SK-N-SH (cell line): ENCODE results near the gene MYDGF. TPM values are rescaled to one million over a fixed set of nuclear protein-coding genes. Genes with fewer than 3 reads are reported as not detected.

Experiments
- CTCF ChIA-PET: fragments of 300-600, 350-600 bp; formaldehyde crosslinking; extraction: SDS; loops from one replicate; lab custom pipeline; 2021; lab: Yijun Ruan, JAX
- POLR2A ChIA-PET: fragments of 350-600 bp; sonication (Branson Sonifier 250); formaldehyde crosslinking; extraction: SDS; loops from one replicate; lab custom pipeline; 2020; ENCODE audit warnings: antibody characterized with exemption, inconsistent platforms; lab: Yijun Ruan, JAX
- DNase-seq: peaks from one replicate; pipeline ENCODE4 v3.0.0; 2012
- H2AFZ ChIP-seq: fragments of 200-600 bp; sonication (generic); 2 replicates; pipeline ENCODE4 v1.8.1; 2016; ENCODE audit warnings: antibody characterized with exemption, mild to moderate bottlenecking, low read depth
- H3F3A ChIP-seq: fragments of 200-600 bp; sonication (generic); replicated peaks from 2 replicates; pipeline ENCODE3; 2016; ENCODE audit warnings: antibody characterized with exemption, mild to moderate bottlenecking; ENCODE audit not compliant: insufficient read depth
- H3K27ac ChIP-seq, 2 experiments: fragments of 200-500 bp in 1 of 2; fragments of 200-600 bp in 1 of 2; sonication (Bioruptor generic) in 1 of 2; sonication (generic), shearing (Covaris generic) in 1 of 2; 2 replicates each; pipeline versions ENCODE4 v1.5.1 to v1.6.1; 2014 to 2016; ENCODE audit warnings: low read depth in 2 of 2, inconsistent platforms in 1 of 2, low read length in 1 of 2, mild to moderate bottlenecking in 1 of 2, mixed read lengths in 1 of 2
- H3K27me3 ChIP-seq: fragments of 200-600 bp; sonication (generic), shearing (Covaris generic); 2 replicates; pipeline ENCODE4 v1.6.1; 2016; ENCODE audit warnings: mixed run types; ENCODE audit not compliant: insufficient read depth
- H3K36me3 ChIP-seq, 2 experiments: fragments of 200-500 bp in 1 of 2; fragments of 200-600 bp in 1 of 2; sonication (Bioruptor generic) in 1 of 2; sonication (generic) in 1 of 2; replicated peaks in 1 of 2; 2 replicates each; pipeline versions ENCODE3 to v1.5.1; 2014 to 2016; ENCODE audit warnings: low read length in 1 of 2, mild to moderate bottlenecking in 1 of 2; ENCODE audit not compliant: insufficient read depth in 2 of 2, control insufficient read depth in 1 of 2
- H3K4me1 ChIP-seq, 2 experiments: fragments of 200-500 bp in 1 of 2; fragments of 200-600 bp in 1 of 2; sonication (Bioruptor generic) in 1 of 2; sonication (generic), shearing (Covaris generic) in 1 of 2; 2 replicates each; pipeline versions ENCODE4 v1.5.1 to v1.6.1; 2014 to 2016; ENCODE audit warnings: low read depth in 1 of 2, low read length in 1 of 2, mixed run types in 1 of 2; ENCODE audit not compliant: insufficient read depth in 2 of 2, control insufficient read depth in 1 of 2
- H3K4me2 ChIP-seq: fragments of 200-600 bp; sonication (generic), shearing (Covaris generic); 2 replicates; pipeline ENCODE4 v1.6.1; 2017; ENCODE audit warnings: mixed run types
- H3K4me3 ChIP-seq, 2 experiments: fragments of 200-500 bp in 1 of 2; fragments of 200-600 bp in 1 of 2; sonication (Bioruptor generic) in 1 of 2; sonication (generic), shearing (Covaris generic) in 1 of 2; 2 replicates each; pipeline versions ENCODE4 v1.5.1 to v1.8.1; 2014 to 2016; ENCODE audit warnings: low read depth in 2 of 2, inconsistent platforms in 1 of 2, low read length in 1 of 2, mild to moderate bottlenecking in 1 of 2, mixed read lengths in 1 of 2, moderate library complexity in 1 of 2
- H3K79me2 ChIP-seq: fragments of 200-600 bp; sonication (generic); 2 replicates; pipeline ENCODE4 v1.8.1; 2017; ENCODE audit warnings: mild to moderate bottlenecking; ENCODE audit not compliant: insufficient read depth
- H3K9ac ChIP-seq: fragments of 200-600 bp; sonication (generic); 2 replicates; pipeline ENCODE4 v1.6.1; 2017; ENCODE audit warnings: mixed run types
- H3K9me2 ChIP-seq: fragments of 200-600 bp; sonication (generic); 2 replicates; pipeline ENCODE4 v1.6.1; 2017; ENCODE audit warnings: mixed run types
- H3K9me3 ChIP-seq: fragments of 200-600 bp; sonication (generic); 2 replicates; pipeline ENCODE4 v1.6.1; 2017; ENCODE audit warnings: mixed run types, mild to moderate bottlenecking, moderate library complexity
- H4K20me1 ChIP-seq: fragments of 200-600 bp; sonication (generic); 2 replicates; pipeline ENCODE4 v1.6.1; 2017; ENCODE audit warnings: mild to moderate bottlenecking, mixed run types; ENCODE audit not compliant: insufficient read depth
- EP300 ChIP-seq, 2 experiments: IDR thresholded peaks; 2 replicates each; pipeline versions ENCODE4 v1.4.0 to v1.6.1; 2012; ENCODE audit warnings: borderline replicate concordance in 1 of 2, low read depth in 1 of 2, low read length in 1 of 2
- FOXJ3 ChIP-seq: sonication (generic); formaldehyde crosslinking; IDR thresholded peaks from 2 replicates; pipeline ENCODE4 v1.5.1; 2020; ENCODE audit warnings: mild to moderate bottlenecking, missing genetic modification reagents
- JUND ChIP-seq: IDR thresholded peaks from 2 replicates; pipeline ENCODE4 v1.4.0; 2012
- RAD21 ChIP-seq: IDR thresholded peaks from 2 replicates; pipeline ENCODE4 v1.6.1; 2012; ENCODE audit warnings: mild to moderate bottlenecking, low read length
- RFX5 ChIP-seq: IDR thresholded peaks from 2 replicates; pipeline ENCODE4 v1.6.1; 2012; ENCODE audit warnings: mild to moderate bottlenecking, improper control_type of control experiment, low read length
- TAF1 ChIP-seq: IDR thresholded peaks from 2 replicates; pipeline ENCODE4 v1.6.1; 2012; ENCODE audit warnings: low read depth, mild to moderate bottlenecking, low read length, moderate library complexity, borderline replicate concordance
- TCF12 ChIP-seq: IDR thresholded peaks from 2 replicates; pipeline ENCODE4 v1.4.0; 2012
- WGBS: methylation state at CpG from one replicate; pipeline ENCODE4 v1.1.6; 2017; ENCODE audit warnings: low lambda C conversion rate; 5-methylcytosine and 5-hydroxymethylcytosine counted together
- polyA plus RNA-seq, 3 experiments: library from polyadenylated mRNA; depleted of rRNA; stranded (reverse); fragments of >200 nt; gene quantifications; 2 replicates each; pipeline ENCODE4 v1.2.3, GENCODE V29; 2012
- TF ChIP-seq, protein P1 (sequence below): fragments of 200-600 bp; sonication (generic); IDR thresholded peaks from 2 replicates; pipeline ENCODE4 v1.6.1; 2017; ENCODE audit warnings: antibody characterized with exemption, mild to moderate bottlenecking, moderate library complexity
- TF ChIP-seq, protein P2 (sequence below): fragments of 150-350 bp; IDR thresholded peaks from 2 replicates; pipeline ENCODE4 v1.6.1; 2016; ENCODE audit warnings: mild to moderate bottlenecking, low read depth, low read length
- TF ChIP-seq, protein P3 (sequence below): IDR thresholded peaks from 2 replicates; pipeline ENCODE4; 2012
- TF ChIP-seq, protein P4 (sequence below): IDR thresholded peaks from 2 replicates; pipeline ENCODE4 v1.6.1; 2012; ENCODE audit warnings: mild to moderate bottlenecking, low read depth, low read length, moderate library complexity
- TF ChIP-seq, protein P5 (sequence below): fragments of 150-350 bp; IDR thresholded peaks from 2 replicates; pipeline ENCODE4 v1.6.1; 2017; ENCODE audit warnings: antibody characterized with exemption, low read length, low read depth, borderline replicate concordance

The MYDGF gene
- polyA plus RNA-seq, 1 of the 3 experiments (the other 2 are of a cell fraction) = 312 TPM

DNA sequence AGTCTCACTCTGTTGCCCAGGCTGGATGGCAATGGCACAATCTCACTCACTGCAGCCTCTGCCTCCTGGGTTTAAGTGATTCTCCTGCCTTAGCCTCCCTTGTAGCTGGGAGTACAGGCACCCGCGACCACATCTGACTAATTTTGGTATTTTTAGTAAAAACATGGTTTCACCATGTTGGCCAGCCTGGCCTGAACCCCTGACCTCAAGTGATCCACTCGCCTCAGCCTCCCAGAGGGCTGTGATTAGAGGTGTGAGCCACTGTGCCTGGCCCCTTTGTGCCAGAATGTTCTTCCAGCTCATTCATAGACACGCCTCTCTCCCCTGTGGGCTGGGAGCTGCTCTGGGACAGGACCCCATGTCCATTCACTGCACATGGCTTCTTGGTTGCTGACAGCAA is 9.1 kb downstream of the MYDGF start:
- CTCF ChIA-PET = no interaction called here
- no peak overlapping the region for H2AFZ ChIP-seq
- no peaks in the 10 kb centered on the region for H3K9me2 ChIP-seq
- DNase-seq = no peak
- no peak overlapping the region for H3K9ac ChIP-seq
- no peak overlapping the region for H3K4me2 ChIP-seq
- POLR2A ChIA-PET = no interaction called here
- H3F3A ChIP-seq = peaks cover 8% of the 10 kb centered on the region
- H3K9me3 ChIP-seq = no peaks in the 10 kb centered on the region
- 87% methylated on average over 3 of the region's 4 CpGs for WGBS
- no peaks in the 10 kb centered on the region for H3K27me3 ChIP-seq
- no peaks in the 10 kb centered on the region for H4K20me1 ChIP-seq
- peaks cover 9% of the 10 kb centered on the region; the same call in 1 of the 2 replicates for H3K79me2 ChIP-seq
- H3K27ac ChIP-seq = no peak overlapping the region
- no peak for TF ChIP-seq RAD21
- no peak overlapping the region for H3K4me3 ChIP-seq
- H3K36me3 ChIP-seq = peaks cover 19 to 44% of the 10 kb centered on the region in 2 experiments
- H3K4me1 ChIP-seq = no peaks in the 10 kb centered on the region

DNA sequence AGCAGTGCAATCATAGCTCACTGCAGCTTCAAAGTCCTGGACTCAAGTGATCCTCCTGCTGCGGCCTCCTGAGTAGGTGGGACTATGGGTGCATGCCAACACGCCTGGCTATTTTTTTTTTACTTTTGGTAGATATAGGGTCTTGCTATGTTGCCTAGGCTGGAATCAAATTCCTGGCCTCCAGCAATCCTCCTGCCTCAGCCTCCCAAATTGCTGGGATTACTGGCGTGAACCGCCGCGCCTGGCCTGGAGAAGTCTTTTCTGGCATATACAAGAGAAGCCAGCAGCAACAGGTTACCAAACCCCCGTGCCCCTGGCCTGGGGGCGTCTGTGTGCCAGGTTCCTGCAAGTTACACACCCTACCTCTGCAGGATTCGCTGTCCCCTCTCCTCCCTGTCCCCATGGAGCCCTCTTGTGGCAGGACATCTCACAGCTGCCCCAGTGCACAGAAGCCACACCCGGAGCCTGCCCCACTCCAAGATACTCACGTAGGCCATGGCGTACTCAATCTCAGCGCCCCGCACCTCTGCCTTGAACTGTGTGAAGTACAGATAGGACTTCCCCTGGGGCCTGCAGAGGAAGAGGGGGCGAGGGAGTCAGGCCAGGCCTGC is 9.9 kb downstream of the MYDGF start:
- H3K27ac ChIP-seq = no peak overlapping the region
- no peak for DNase-seq
- no peak overlapping the region for H3K4me2 ChIP-seq
- no peak overlapping the region for H3K9ac ChIP-seq
- CTCF ChIA-PET = no interaction called here
- H3K9me2 ChIP-seq = no peaks in the 10 kb centered on the region
- H3K9me3 ChIP-seq = no peaks in the 10 kb centered on the region
- no peak overlapping the region for H3K4me3 ChIP-seq
- 94% methylated on average over 13 of the region's 15 CpGs for WGBS
- H3K4me1 ChIP-seq = no peaks in the 10 kb centered on the region
- no peaks in the 10 kb centered on the region for H3K27me3 ChIP-seq
- H3K36me3 ChIP-seq = peaks cover 22 to 44% of the 10 kb centered on the region in 2 experiments
- TF ChIP-seq, protein P1, sequence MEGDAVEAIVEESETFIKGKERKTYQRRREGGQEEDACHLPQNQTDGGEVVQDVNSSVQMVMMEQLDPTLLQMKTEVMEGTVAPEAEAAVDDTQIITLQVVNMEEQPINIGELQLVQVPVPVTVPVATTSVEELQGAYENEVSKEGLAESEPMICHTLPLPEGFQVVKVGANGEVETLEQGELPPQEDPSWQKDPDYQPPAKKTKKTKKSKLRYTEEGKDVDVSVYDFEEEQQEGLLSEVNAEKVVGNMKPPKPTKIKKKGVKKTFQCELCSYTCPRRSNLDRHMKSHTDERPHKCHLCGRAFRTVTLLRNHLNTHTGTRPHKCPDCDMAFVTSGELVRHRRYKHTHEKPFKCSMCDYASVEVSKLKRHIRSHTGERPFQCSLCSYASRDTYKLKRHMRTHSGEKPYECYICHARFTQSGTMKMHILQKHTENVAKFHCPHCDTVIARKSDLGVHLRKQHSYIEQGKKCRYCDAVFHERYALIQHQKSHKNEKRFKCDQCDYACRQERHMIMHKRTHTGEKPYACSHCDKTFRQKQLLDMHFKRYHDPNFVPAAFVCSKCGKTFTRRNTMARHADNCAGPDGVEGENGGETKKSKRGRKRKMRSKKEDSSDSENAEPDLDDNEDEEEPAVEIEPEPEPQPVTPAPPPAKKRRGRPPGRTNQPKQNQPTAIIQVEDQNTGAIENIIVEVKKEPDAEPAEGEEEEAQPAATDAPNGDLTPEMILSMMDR = peak; percentile 31
- no peak for TF ChIP-seq RFX5
- TF ChIP-seq, all 33 proteins: peak for 1
- Histone ChIP-seq H2AFZ (no peak overlapping the region), H3K79me2 (peaks cover 9% of the 10 kb centered on the region; the same call in 1 of the 2 replicates), H4K20me1 (no peaks in the 10 kb centered on the region), H3F3A (peaks cover 10% of the 10 kb centered on the region)
- POLR2A ChIA-PET = no interaction called here

DNA sequence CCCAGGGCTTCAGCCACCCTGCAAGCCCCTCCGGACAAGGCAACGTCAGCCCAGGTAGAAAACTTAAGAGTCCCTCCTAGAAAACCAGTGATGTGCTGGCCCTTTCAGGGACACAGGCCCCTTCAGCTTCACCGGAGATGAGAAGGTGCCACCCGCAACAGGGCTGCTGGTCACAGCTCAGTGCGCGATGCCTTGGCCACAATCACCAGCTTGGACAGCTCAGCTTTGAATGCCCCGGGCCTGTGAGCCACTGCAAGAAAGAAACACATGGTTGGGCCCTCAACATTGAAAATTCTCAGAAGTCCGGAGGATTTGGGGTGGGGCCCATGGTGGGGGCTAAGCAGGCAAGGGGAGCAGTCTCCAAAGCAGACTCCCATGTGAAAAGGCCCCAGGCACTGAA is 12.3 kb downstream of the MYDGF start:
- H3K9ac ChIP-seq = no peak overlapping the region
- H4K20me1 ChIP-seq = no peaks in the 10 kb centered on the region
- no peaks in the 10 kb centered on the region for H3K9me3 ChIP-seq
- no peaks in the 10 kb centered on the region for H3K27me3 ChIP-seq
- no peak overlapping the region for H2AFZ ChIP-seq
- no peaks in the 10 kb centered on the region for H3K79me2 ChIP-seq
- H3K4me3 ChIP-seq = no peak overlapping the region
- POLR2A ChIA-PET = no interaction called here
- peaks cover 17% of the 10 kb centered on the region for H3F3A ChIP-seq
- no peak overlapping the region for H3K4me2 ChIP-seq
- 92% methylated on average over 6 of the region's 8 CpGs for WGBS
- H3K4me1 ChIP-seq = no peaks in the 10 kb centered on the region
- CTCF ChIA-PET = no interaction called here
- H3K9me2 ChIP-seq = no peaks in the 10 kb centered on the region
- H3K27ac ChIP-seq = no peak overlapping the region
- peaks cover 15 to 43% of the 10 kb centered on the region in 2 experiments for H3K36me3 ChIP-seq
- no peak for DNase-seq
- TF ChIP-seq FOXJ3 (CRISPR knock-in tag) = no peak
- TF ChIP-seq, protein P2, sequence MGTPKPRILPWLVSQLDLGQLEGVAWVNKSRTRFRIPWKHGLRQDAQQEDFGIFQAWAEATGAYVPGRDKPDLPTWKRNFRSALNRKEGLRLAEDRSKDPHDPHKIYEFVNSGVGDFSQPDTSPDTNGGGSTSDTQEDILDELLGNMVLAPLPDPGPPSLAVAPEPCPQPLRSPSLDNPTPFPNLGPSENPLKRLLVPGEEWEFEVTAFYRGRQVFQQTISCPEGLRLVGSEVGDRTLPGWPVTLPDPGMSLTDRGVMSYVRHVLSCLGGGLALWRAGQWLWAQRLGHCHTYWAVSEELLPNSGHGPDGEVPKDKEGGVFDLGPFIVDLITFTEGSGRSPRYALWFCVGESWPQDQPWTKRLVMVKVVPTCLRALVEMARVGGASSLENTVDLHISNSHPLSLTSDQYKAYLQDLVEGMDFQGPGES = no peak
- no peak for TF ChIP-seq TCF12
- TF ChIP-seq RAD21 = no peak
- TF ChIP-seq JUND = no peak
- TF ChIP-seq TAF1 = no peak
- TF ChIP-seq, protein P3, sequence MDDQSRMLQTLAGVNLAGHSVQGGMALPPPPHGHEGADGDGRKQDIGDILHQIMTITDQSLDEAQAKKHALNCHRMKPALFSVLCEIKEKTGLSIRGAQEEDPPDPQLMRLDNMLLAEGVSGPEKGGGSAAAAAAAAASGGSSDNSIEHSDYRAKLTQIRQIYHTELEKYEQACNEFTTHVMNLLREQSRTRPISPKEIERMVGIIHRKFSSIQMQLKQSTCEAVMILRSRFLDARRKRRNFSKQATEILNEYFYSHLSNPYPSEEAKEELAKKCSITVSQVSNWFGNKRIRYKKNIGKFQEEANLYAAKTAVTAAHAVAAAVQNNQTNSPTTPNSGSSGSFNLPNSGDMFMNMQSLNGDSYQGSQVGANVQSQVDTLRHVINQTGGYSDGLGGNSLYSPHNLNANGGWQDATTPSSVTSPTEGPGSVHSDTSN = no peak
- no peak for TF ChIP-seq RFX5
- TF ChIP-seq EP300 (IDR thresholded peaks at IDR 0.05; ENCODE audit: borderline replicate concordance in 1 of 2, low read depth in 1 of 2, low read length in 1 of 2) = no peak
- TF ChIP-seq, protein P4, sequence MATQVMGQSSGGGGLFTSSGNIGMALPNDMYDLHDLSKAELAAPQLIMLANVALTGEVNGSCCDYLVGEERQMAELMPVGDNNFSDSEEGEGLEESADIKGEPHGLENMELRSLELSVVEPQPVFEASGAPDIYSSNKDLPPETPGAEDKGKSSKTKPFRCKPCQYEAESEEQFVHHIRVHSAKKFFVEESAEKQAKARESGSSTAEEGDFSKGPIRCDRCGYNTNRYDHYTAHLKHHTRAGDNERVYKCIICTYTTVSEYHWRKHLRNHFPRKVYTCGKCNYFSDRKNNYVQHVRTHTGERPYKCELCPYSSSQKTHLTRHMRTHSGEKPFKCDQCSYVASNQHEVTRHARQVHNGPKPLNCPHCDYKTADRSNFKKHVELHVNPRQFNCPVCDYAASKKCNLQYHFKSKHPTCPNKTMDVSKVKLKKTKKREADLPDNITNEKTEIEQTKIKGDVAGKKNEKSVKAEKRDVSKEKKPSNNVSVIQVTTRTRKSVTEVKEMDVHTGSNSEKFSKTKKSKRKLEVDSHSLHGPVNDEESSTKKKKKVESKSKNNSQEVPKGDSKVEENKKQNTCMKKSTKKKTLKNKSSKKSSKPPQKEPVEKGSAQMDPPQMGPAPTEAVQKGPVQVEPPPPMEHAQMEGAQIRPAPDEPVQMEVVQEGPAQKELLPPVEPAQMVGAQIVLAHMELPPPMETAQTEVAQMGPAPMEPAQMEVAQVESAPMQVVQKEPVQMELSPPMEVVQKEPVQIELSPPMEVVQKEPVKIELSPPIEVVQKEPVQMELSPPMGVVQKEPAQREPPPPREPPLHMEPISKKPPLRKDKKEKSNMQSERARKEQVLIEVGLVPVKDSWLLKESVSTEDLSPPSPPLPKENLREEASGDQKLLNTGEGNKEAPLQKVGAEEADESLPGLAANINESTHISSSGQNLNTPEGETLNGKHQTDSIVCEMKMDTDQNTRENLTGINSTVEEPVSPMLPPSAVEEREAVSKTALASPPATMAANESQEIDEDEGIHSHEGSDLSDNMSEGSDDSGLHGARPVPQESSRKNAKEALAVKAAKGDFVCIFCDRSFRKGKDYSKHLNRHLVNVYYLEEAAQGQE = no peak
- TF ChIP-seq, protein P5, sequence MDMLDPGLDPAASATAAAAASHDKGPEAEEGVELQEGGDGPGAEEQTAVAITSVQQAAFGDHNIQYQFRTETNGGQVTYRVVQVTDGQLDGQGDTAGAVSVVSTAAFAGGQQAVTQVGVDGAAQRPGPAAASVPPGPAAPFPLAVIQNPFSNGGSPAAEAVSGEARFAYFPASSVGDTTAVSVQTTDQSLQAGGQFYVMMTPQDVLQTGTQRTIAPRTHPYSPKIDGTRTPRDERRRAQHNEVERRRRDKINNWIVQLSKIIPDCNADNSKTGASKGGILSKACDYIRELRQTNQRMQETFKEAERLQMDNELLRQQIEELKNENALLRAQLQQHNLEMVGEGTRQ = no peak
